SK-N-SH treated with all-trans-retinoic acid at 6 μM for 48 hours (cell line): ENCODE data around the gene PERM1.

Experiments
- GLIS3 ChIP-seq: fragments of 250-450 bp; sonication (Bioruptor Pico); IDR thresholded peaks from 2 replicates; pipeline ENCODE4 v1.5.0; 2020; ENCODE audit warnings: mild to moderate bottlenecking, moderate library complexity
- RARB ChIP-seq: fragments of 250-450 bp; sonication (Bioruptor Pico); IDR thresholded peaks from 2 replicates; pipeline ENCODE4 v1.8.0; 2021; ENCODE audit warnings: mild to moderate bottlenecking, moderate library complexity
- TF ChIP-seq, protein P1 (sequence below): fragments of 250-450 bp; sonication (Bioruptor Pico); IDR thresholded peaks from 2 replicates; pipeline ENCODE4 v1.8.0; 2020; ENCODE audit warnings: mild to moderate bottlenecking, moderate library complexity, borderline replicate concordance

DNA sequence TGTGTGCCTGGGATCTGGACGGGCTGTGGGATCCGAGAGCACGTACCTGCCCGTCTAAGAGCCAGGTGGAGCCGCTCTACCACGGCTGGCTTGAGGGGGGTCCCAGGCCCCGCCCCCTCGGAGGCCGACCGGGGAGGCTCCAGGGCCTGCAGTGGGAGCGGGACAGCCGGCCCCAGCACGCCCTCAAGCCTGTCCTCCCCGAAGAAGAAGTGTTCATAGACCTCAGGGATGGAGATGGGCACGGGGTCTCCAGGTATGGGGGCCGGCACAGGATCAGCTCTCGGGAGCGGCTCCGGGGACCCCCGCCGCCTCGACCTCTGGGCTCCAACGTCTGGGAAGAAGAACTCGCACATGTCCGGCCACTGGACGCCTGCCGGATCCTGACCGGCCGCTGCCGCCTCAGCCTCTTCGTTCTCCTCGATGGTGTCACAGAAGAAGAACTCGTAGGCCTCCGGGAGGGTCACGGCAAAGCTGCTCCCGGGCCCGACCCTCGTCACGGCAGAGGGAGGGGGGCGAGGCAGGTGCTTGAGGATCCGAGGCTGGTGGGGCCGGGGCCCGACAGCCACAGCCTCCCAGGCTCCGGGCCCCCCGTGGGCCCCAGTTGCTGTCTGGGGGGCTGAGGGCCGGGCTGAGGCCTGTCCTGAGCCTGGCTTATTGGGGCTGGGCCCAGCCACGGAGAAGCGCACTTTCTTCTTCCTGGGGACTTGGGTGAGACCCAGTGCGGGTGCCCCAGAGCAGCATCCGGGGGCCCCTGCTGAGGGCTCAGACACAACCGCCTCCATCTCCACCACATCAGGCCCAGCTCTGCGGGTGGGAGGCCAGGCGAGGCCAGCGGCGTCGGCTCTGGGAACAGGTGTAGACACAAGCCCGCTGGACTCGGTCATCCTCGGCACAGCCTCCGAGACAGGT is 2.8 kb downstream of the PERM1 start:
- TF ChIP-seq, protein P1, sequence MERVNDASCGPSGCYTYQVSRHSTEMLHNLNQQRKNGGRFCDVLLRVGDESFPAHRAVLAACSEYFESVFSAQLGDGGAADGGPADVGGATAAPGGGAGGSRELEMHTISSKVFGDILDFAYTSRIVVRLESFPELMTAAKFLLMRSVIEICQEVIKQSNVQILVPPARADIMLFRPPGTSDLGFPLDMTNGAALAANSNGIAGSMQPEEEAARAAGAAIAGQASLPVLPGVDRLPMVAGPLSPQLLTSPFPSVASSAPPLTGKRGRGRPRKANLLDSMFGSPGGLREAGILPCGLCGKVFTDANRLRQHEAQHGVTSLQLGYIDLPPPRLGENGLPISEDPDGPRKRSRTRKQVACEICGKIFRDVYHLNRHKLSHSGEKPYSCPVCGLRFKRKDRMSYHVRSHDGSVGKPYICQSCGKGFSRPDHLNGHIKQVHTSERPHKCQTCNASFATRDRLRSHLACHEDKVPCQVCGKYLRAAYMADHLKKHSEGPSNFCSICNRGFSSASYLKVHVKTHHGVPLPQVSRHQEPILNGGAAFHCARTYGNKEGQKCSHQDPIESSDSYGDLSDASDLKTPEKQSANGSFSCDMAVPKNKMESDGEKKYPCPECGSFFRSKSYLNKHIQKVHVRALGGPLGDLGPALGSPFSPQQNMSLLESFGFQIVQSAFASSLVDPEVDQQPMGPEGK (CRISPR knock-in tag) = no peak
- TF ChIP-seq GLIS3 (CRISPR knock-in tag) (no peak), RARB (CRISPR knock-in tag) (no peak)
